RCC 7860 (cell line): Measurements from ENCODE around the gene PYGO2.
"Not testable (repeated sequence)": the region's sequence is repeated elsewhere in the genome, so short reads cannot be mapped to it uniquely, and the experiment has no call there.

Source experiments
- DNase-seq: peaks from one replicate; pipeline ENCODE4 v3.0.0-alpha.2; 2015; ENCODE audit warnings: low spot score
- FAIRE-seq: peaks from 2 replicates; lab custom pipeline; 2012; peaks lifted over from hg19 to GRCh38; lab: Jason Lieb, UNC

PYGO2 gene

DNA sequence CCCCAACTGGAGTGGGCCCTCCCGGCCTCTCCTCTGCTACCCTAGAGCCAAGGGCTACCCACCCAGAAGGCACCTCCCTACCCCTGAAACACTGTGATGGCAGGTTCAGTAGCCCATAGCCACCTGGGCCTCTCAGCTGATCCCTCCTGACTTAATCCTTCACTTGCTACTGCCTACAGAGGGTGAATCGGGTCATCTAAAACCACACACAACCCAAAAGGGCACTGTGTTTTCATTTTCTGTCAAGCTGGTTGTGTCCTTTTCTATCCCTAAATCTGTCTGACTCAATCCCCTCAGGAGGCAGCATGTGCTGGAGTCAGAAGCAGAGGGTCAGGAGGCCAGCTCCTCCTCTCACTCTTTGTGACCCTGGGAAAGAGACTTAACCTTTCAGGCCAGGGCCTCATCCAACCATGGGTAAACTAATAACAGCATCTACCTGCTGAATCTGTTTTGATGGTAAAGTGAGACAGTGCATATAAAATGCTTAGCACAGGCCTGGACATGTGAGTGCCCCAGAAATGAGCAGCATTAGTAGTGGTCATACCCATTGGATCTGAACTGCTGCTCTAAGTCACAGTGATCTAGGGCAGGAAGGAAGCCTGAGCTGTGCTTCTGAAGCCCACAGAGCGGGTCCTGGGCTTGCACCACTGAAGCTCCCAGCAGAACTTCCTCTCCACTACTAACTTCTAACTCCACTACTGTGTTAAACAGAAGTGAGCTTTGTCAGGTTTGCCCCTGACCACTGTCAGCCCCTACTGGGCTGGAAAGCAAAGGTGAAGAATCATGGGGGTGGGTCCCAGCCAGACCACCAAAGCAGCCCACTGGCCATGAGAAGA is 36.0 kb downstream of the PYGO2 start:
- DNase-seq (no peak), FAIRE-seq (no peak)

GRCh38 chr1:154923695-154924094 is 37.9 kb downstream of the PYGO2 start:
- DNase-seq (no peak), FAIRE-seq (no peak)

DNA sequence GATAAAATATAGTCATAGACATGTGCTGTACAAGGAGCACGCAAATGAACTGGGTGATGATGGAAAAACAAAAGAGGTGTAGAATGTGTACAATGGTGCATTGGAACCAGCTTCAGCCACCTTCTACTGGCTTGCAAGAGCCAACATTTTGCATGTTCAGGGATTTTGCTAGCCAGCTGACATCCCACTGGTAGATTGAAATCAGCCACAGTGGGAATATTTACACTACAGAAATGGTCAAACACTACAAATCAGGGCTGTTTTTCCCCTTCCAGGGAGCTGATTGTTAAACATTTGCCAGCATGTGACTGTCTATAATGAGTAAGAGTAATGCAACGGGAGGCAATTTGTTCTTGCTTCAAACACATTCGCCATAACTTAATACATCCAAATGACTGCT is 48.3 kb downstream of the PYGO2 start:
- FAIRE-seq (no peak), DNase-seq (no peak)

- DNase-seq (no peak), FAIRE-seq (no peak)
Observed at GRCh38 chr1:154912755-154913154, 48.8 kb downstream of the PYGO2 start.

GRCh38 chr1:154911691-154912550 is 49.7 kb downstream of the PYGO2 start:
- FAIRE-seq (no peak), DNase-seq (no peak)

- FAIRE-seq (no peak), DNase-seq (no peak)
Observed at GRCh38 chr1:154910851-154911250, 50.7 kb downstream of the PYGO2 start.

DNA sequence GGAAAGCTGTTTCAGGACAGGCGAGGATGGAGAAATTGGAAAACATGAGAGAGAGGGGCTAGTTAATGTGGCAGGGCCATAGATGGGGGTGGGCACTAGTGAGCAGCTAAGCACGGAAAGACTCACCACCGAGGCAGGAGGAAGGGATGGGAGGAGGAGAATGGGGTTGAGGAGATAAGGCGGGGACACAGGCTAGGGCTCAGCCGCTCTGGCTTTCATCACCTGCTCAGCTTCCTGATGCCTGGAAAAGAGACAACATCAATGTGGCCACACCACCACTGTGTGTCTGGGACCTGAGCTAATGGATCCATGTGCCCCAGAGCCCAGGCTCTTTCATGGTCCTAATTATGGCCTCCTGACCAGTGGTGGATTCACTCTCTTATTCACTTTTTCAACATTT is 52.6 kb downstream of the PYGO2 start:
- no peak for DNase-seq
- no peak for FAIRE-seq

GRCh38 chr1:154908129-154908528 is 53.5 kb downstream of the PYGO2 start:
- not testable (repeated sequence) for FAIRE-seq, DNase-seq
